ENCODE measurements around the gene KCNMA1. TPM values are rescaled to one million over a fixed set of nuclear protein-coding genes. Genes with fewer than 3 reads are reported as not detected.
A peak's percentile ranks its signal among the peaks of the same experiment; 100 is the strongest.

Gene KCNMA1
- total RNA-seq, 4 donors from 2014 or later, result 66.8 to 96.5 (median 78.9) TPM

- H3K27me3 ChIP-seq, result no peaks in the 10 kb centered on the region
- peaks cover 32 to 36% of the 10 kb centered on the region in 2 donors for H3K4me1 ChIP-seq
- H3K4me3 ChIP-seq, result peak overlapping the region; percentile 75 to 84 (median 78)
- TF ChIP-seq POLR2A (IDR thresholded peaks at IDR 0.05) (peak in 1 of 2 donors; percentile 2), CTCF (IDR thresholded peaks at IDR 0.05 in 4 of 5, conservative IDR thresholded peaks at IDR 0.05 in 1 of 5) (peak in 3 of 5 experiments; percentile 19 to 24 (median 24))
- no peak for ATAC-seq
- in situ Hi-C loops (cut with MboI; ENCODE audit: low sequenced_read_pairs in 4 of 4) (no loop called here), intact Hi-C loops (cut with DNase I; ENCODE audit: low total_unique reads) (loop anchor here (5.0 kb wide), 1 partner anchor 89 kb away; no protein-coding TSS in a partner anchor)
- H3K9me3 ChIP-seq, result no peaks in the 10 kb centered on the region
- peak overlapping the region; percentile 77 to 90 (median 88) for H3K27ac ChIP-seq
- no peaks in the 10 kb centered on the region for H3K36me3 ChIP-seq
- DNase-seq, result no peak
Observed at GRCh38 chr10:77636282-77636966, 1.2 kb downstream of the KCNMA1 start.

GRCh38 chr10:77635402-77636227 lies 2.0 kb downstream of the KCNMA1 start:
- Histone ChIP-seq H3K4me1 (peaks cover 39 to 44% of the 10 kb centered on the region in 2 donors), H3K36me3 (no peaks in the 10 kb centered on the region), H3K9me3 (no peaks in the 10 kb centered on the region), H3K27ac (peak overlapping the region; percentile 77 to 90 (median 88)), H3K27me3 (no peaks in the 10 kb centered on the region), H3K4me3 (peak overlapping the region; percentile 75 to 84 (median 78))
- ATAC-seq (no peak), DNase-seq (no peak)
- intact Hi-C loops (cut with DNase I; ENCODE audit: low total_unique reads), result loop anchor here (5.0 kb wide), 1 partner anchor 88 kb away; no protein-coding TSS in a partner anchor
- TF ChIP-seq POLR2A (IDR thresholded peaks at IDR 0.05) (peak in 1 of 2 donors; percentile 3), CTCF (IDR thresholded peaks at IDR 0.05 in 4 of 5, conservative IDR thresholded peaks at IDR 0.05 in 1 of 5) (no peak)
- in situ Hi-C loops (cut with MboI; ENCODE audit: low sequenced_read_pairs in 4 of 4), result no loop called here

- intact Hi-C loops (cut with DNase I; ENCODE audit: low total_unique reads) (loop anchor here (5.0 kb wide), 1 partner anchor 88 kb away; no protein-coding TSS in a partner anchor), in situ Hi-C loops (cut with MboI; ENCODE audit: low sequenced_read_pairs in 4 of 4) (no loop called here)
- TF ChIP-seq POLR2A (IDR thresholded peaks at IDR 0.05) (no peak), CTCF (IDR thresholded peaks at IDR 0.05 in 4 of 5, conservative IDR thresholded peaks at IDR 0.05 in 1 of 5) (no peak)
- DNase-seq (no peak), ATAC-seq (no peak)
- Histone ChIP-seq H3K36me3 (no peaks in the 10 kb centered on the region), H3K4me1 (peaks cover 46 to 51% of the 10 kb centered on the region in 2 donors), H3K9me3 (no peaks in the 10 kb centered on the region), H3K4me3 (peak overlapping the region in 3 of 4 donors; percentile 75 to 84 (median 76)), H3K27me3 (no peaks in the 10 kb centered on the region), H3K27ac (peak overlapping the region; percentile 77 to 90 (median 88))
Observed at GRCh38 chr10:77634939-77635338, 2.7 kb downstream of the KCNMA1 start.

- in situ Hi-C loops (cut with MboI; ENCODE audit: low sequenced_read_pairs in 4 of 4), result no loop called here
- peak; percentile 2 to 52 for ATAC-seq
- TF ChIP-seq CTCF (IDR thresholded peaks at IDR 0.05 in 4 of 5, conservative IDR thresholded peaks at IDR 0.05 in 1 of 5) (no peak), POLR2A (IDR thresholded peaks at IDR 0.05) (peak in 1 of 2 donors; percentile 36)
- H3K27me3 ChIP-seq, result no peaks in the 10 kb centered on the region
- H3K9me3 ChIP-seq, result no peaks in the 10 kb centered on the region
- no peaks in the 10 kb centered on the region for H3K36me3 ChIP-seq
- H3K4me3 ChIP-seq, result peak overlapping the region in 1 of 4 donors; percentile 76
- peaks cover 62 to 64% of the 10 kb centered on the region in 2 donors for H3K4me1 ChIP-seq
- H3K27ac ChIP-seq, result peak overlapping the region; percentile 77 to 90 (median 88)
- peak in 1 of 2 donors; percentile 52 for DNase-seq
- intact Hi-C loops (cut with DNase I; ENCODE audit: low total_unique reads), result no loop called here
Observed at GRCh38 chr10:77633376-77633775, 4.2 kb downstream of the KCNMA1 start.
